Memory B cell (primary cell): ENCODE results near the gene NACAD.
"Not testable (repeated sequence)": the region's sequence is repeated elsewhere in the genome, so short reads cannot be mapped to it uniquely, and the experiment has no call there.

Experiments
- ATAC-seq: fragments of 150-1000 bp; cut with Tn5 transposase; 2 replicates; pipeline ENCODE4 v1.10.0; 2021; ENCODE audit warnings: low read depth, mild to moderate bottlenecking, moderate library complexity
- DNase-seq, 2 donors: peaks; one replicate each; pipeline ENCODE4 v3.0.0; 2022; ENCODE audit warnings: low spot score in 2 of 2
- H3K27ac Mint-ChIP-seq: one replicate; pipeline ENCODE4 v1.8.0; 2022; ENCODE audit warnings: mild to moderate bottlenecking, moderate library complexity, mixed read lengths
- H3K27me3 Mint-ChIP-seq: one replicate; pipeline ENCODE4 v1.8.0; 2022; ENCODE audit warnings: mixed read lengths
- H3K36me3 Mint-ChIP-seq: one replicate; pipeline ENCODE4 v1.8.0; 2022; ENCODE audit warnings: mild to moderate bottlenecking, mixed read lengths
- H3K4me1 Mint-ChIP-seq: one replicate; pipeline ENCODE4 v1.8.0; 2022; ENCODE audit warnings: mixed read lengths
- H3K4me3 Mint-ChIP-seq: one replicate; pipeline ENCODE4 v1.8.0; 2022; ENCODE audit warnings: mild to moderate bottlenecking, moderate library complexity, mixed read lengths
- H3K9me3 Mint-ChIP-seq: one replicate; pipeline ENCODE4 v1.8.0; 2022; ENCODE audit warnings: mixed read lengths

Gene NACAD

GRCh38 chr7:45048748-45049147 lies 40.0 kb downstream of the NACAD start:
- Mint-ChIP-seq H3K27ac (peak overlapping the region; percentile 31), H3K27me3 (no peaks in the 10 kb centered on the region), H3K36me3 (peaks cover 18% of the 10 kb centered on the region), H3K9me3 (no peaks in the 10 kb centered on the region), H3K4me1 (peaks cover 29% of the 10 kb centered on the region), H3K4me3 (no peak overlapping the region)
- DNase-seq (no peak), ATAC-seq (no peak)

- peaks cover 16% of the 10 kb centered on the region for H3K4me1 Mint-ChIP-seq
- H3K27ac Mint-ChIP-seq, result peak overlapping the region; percentile 87
These were observed 44.4 kb downstream of the NACAD start for GRCh38 chr7:45044338-45044737.

DNA sequence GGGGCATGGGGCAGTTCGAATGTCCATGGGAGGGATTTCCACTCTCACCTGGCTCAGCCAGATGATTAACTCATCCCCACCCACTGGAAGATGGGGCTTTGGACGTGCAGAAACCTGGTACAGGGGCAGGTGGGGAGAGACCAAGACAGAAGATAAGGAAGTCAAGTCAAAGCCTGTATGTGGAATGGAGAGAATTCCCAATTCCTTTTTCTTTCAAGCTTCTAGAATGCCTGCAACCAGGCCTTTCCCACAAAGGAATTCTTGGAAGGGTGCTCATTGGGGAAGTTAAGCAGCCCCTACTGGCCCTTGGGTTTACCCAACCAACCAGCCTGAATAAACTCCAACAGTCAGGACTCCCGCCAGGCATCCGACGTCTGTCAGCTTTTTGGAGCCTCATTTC lies 49.7 kb downstream of the NACAD start:
- ATAC-seq, result no peak
- no peak for DNase-seq
- no peaks in the 10 kb centered on the region for H3K9me3 Mint-ChIP-seq
- no peak overlapping the region for H3K4me3 Mint-ChIP-seq
- H3K36me3 Mint-ChIP-seq, result peaks cover 38% of the 10 kb centered on the region
- no peaks in the 10 kb centered on the region for H3K27me3 Mint-ChIP-seq
- H3K27ac Mint-ChIP-seq, result peak overlapping the region; percentile 17
- H3K4me1 Mint-ChIP-seq, result peaks cover 34% of the 10 kb centered on the region

More at GRCh38 chr7:45044338-45044737, 44.4 kb downstream of the NACAD start:
- Mint-ChIP-seq H3K27me3 (no peaks in the 10 kb centered on the region), H3K36me3 (peaks cover 35% of the 10 kb centered on the region), H3K9me3 (no peaks in the 10 kb centered on the region), H3K4me3 (no peak overlapping the region)
- DNase-seq (no peak), ATAC-seq (peak; percentile 81)

DNA sequence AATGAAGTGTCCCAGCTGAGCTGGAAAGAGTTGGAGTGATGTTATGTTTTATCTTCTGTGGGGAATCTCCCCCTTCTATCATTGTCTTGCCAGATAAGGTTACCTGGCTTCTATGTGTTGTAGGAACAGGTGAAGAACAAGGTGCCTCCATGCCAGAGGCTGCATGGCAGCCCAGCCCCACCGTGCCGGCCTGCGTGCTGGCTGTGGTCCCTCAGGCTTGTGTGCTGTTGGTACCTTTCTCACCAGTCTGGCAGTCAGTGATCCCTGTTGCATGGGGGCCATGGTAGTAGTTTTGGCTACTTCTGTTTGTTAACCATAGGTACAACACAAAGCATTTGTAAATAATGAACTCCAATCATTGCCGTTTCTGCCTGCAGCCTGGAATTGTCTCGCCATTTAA lies 50.9 kb downstream of the NACAD start:
- Mint-ChIP-seq H3K27me3 (no peaks in the 10 kb centered on the region), H3K36me3 (peaks cover 33% of the 10 kb centered on the region), H3K9me3 (no peaks in the 10 kb centered on the region), H3K27ac (peak overlapping the region; percentile 65), H3K4me1 (peaks cover 36% of the 10 kb centered on the region), H3K4me3 (peak overlapping the region; percentile 2)
- no peak for ATAC-seq
- no peak for DNase-seq

GRCh38 chr7:45036796-45037195 lies 52.0 kb downstream of the NACAD start:
- Mint-ChIP-seq H3K27me3 (no peaks in the 10 kb centered on the region), H3K9me3 (no peaks in the 10 kb centered on the region), H3K4me1 (peaks cover 43% of the 10 kb centered on the region), H3K36me3 (peaks cover 33% of the 10 kb centered on the region), H3K4me3 (peak overlapping the region; percentile 30), H3K27ac (peak overlapping the region; percentile 69)
- DNase-seq (no peak), ATAC-seq (no peak)

DNA sequence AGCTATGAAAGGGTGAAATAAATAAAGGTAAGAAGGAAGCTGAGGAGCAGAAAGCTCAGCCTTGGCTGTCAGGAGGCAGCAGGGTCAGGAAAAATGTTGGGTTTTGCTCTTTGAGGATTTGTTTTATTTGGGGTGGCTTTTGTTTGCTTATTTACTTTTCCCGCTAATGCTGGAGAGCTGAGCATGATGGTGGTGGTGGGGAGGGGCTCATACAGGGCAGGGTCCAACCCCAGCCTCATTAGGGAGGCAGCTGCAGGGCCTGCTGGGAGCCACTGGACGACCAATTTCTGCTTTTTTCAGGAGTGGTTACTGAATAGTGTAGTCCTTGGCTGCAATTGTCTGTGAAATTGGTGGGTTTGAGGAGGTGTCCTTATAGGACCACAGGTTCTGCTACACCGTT lies 52.5 kb downstream of the NACAD start:
- peaks cover 31% of the 10 kb centered on the region for H3K36me3 Mint-ChIP-seq
- no peaks in the 10 kb centered on the region for H3K9me3 Mint-ChIP-seq
- peak overlapping the region; percentile 67 for H3K4me3 Mint-ChIP-seq
- peaks cover 43% of the 10 kb centered on the region for H3K4me1 Mint-ChIP-seq
- DNase-seq, result no peak
- H3K27ac Mint-ChIP-seq, result peak overlapping the region; percentile 69
- no peaks in the 10 kb centered on the region for H3K27me3 Mint-ChIP-seq
- ATAC-seq, result no peak

GRCh38 chr7:45035893-45036292 lies 52.9 kb downstream of the NACAD start:
- DNase-seq, result no peak
- peaks cover 43% of the 10 kb centered on the region for H3K4me1 Mint-ChIP-seq
- H3K36me3 Mint-ChIP-seq, result peaks cover 28% of the 10 kb centered on the region
- no peaks in the 10 kb centered on the region for H3K9me3 Mint-ChIP-seq
- H3K27ac Mint-ChIP-seq, result peak overlapping the region; percentile 69
- H3K27me3 Mint-ChIP-seq, result no peaks in the 10 kb centered on the region
- no peak for ATAC-seq
- peak overlapping the region; percentile 67 for H3K4me3 Mint-ChIP-seq

- Mint-ChIP-seq H3K4me3 (peak overlapping the region; percentile 67), H3K27me3 (no peaks in the 10 kb centered on the region), H3K36me3 (peaks cover 24% of the 10 kb centered on the region), H3K27ac (peak overlapping the region; percentile 69), H3K9me3 (no peaks in the 10 kb centered on the region), H3K4me1 (peaks cover 44% of the 10 kb centered on the region)
- ATAC-seq, result no peak
- no peak for DNase-seq
These were observed 53.4 kb downstream of the NACAD start for GRCh38 chr7:45035371-45035770.

DNA sequence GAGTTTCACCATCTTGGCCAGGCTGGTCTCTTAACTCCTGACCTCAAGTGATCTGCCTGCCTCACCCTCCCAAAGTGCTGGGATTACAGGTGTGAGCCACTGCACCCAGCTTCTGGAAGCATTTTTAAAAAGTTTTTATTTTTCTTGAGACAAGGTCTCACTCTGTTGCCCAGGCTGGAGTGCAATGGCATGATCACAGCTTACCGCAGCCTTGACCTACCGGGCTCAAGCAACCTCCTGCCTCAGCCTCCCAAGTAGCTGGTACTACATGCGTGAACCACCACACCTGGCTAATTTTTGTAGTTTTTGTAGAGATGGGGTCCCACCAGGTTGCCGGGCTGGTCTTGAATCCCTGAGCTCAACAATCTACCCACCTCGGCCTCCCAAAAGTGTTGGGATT lies 54.1 kb downstream of the NACAD start:
- H3K4me3 Mint-ChIP-seq, H3K27ac Mint-ChIP-seq, ATAC-seq, DNase-seq, H3K9me3 Mint-ChIP-seq, H3K27me3 Mint-ChIP-seq: not testable (repeated sequence)
- Mint-ChIP-seq H3K4me1 (peaks cover 50% of the 10 kb centered on the region), H3K36me3 (peaks cover 21% of the 10 kb centered on the region)

DNA sequence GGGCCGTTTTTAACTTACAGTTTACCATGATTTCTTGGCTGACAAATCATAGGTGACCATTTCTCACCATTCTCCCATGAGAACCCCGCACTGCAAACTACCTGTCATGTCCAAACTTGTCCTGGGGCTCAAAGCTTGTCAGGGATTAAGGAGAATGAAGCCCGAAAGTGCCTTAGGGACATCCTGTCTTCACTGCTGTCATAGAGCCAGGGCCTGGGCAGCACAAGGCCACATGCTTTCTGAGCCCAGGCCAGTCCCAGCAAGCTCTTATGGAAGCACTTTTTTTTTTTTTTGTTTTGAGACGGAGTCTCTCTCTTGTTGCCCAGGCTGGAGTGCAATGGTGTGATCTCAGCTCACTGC lies 54.9 kb downstream of the NACAD start:
- Mint-ChIP-seq H3K36me3 (peaks cover 17% of the 10 kb centered on the region), H3K9me3 (no peaks in the 10 kb centered on the region), H3K4me1 (peaks cover 51% of the 10 kb centered on the region), H3K27ac (peak overlapping the region; percentile 78), H3K27me3 (no peaks in the 10 kb centered on the region), H3K4me3 (no peak overlapping the region)
- ATAC-seq (no peak), DNase-seq (no peak)

DNA sequence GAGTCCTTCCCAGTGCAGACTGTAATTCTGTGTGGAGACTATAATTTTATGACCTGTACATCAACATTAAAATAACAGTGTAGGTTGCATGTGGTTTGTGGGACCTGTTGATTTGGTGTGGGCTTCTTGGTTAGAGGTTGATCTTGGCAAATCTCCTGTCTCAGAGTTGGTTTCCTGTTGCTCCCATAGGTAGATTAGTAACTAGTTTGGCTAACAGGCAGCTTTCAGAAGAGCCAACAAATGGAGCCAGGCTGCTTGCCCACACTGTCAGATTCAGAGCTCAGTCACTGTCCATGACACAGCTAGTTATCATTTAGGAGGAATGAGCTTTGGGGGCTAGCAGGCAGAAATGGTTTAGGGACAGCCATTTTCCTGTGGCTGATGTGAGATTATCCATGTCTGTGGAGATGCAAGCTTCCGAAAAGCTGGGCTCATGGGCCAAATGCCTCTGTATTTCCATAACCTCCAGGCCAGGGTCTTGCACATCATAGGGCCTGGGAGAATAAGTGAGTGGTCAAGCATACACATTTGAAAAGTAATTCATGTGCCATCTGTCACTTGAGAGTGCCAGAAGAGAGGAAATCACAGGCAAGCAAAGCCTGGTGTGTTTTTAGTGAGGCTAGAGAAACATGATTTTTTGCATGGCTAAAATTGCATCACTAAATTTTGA lies 55.4 kb downstream of the NACAD start:
- Mint-ChIP-seq H3K9me3 (no peaks in the 10 kb centered on the region), H3K4me1 (peaks cover 52% of the 10 kb centered on the region), H3K36me3 (peaks cover 14% of the 10 kb centered on the region), H3K4me3 (peak overlapping the region; percentile 17), H3K27ac (peak overlapping the region; percentile 78), H3K27me3 (no peaks in the 10 kb centered on the region)
- no peak for DNase-seq
- no peak for ATAC-seq

GRCh38 chr7:45032421-45032820 lies 56.3 kb downstream of the NACAD start:
- ATAC-seq, result no peak
- Mint-ChIP-seq H3K9me3 (no peaks in the 10 kb centered on the region), H3K27ac (peak overlapping the region; percentile 78), H3K27me3 (no peaks in the 10 kb centered on the region), H3K4me3 (peak overlapping the region; percentile 11), H3K36me3 (peaks cover 11% of the 10 kb centered on the region), H3K4me1 (peaks cover 50% of the 10 kb centered on the region)
- no peak for DNase-seq

DNA sequence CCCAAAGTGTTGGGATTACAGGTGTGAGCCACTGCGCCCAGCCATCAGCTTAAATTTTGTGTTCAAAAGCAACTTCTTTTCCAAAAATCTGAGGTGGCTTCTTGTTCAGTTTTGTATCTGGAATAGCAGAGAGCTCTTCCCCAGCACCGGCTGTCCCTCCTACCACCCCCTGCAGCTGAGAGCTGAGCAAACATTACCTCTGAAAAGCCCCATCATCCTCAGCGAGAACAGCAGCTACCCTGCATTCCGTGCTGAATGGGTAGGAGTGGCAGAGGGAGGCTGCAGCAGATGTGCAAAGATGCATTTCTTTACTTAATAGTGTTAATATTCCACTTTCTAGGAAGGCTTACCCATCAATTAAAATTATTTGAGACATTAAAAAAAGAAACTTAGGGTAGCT lies 56.9 kb downstream of the NACAD start:
- peaks cover 50% of the 10 kb centered on the region for H3K4me1 Mint-ChIP-seq
- ATAC-seq (no peak), DNase-seq (no peak)
- H3K27me3 Mint-ChIP-seq, result no peaks in the 10 kb centered on the region
- H3K36me3 Mint-ChIP-seq, result peaks cover 11% of the 10 kb centered on the region
- no peak overlapping the region for H3K4me3 Mint-ChIP-seq
- no peaks in the 10 kb centered on the region for H3K9me3 Mint-ChIP-seq
- H3K27ac Mint-ChIP-seq, result peak overlapping the region; percentile 78
